ENCODE data around the gene GLE1. TPM values are rescaled to one million over a fixed set of nuclear protein-coding genes. Genes with fewer than 3 reads are reported as not detected.
"Not testable (repeated sequence)": the region's sequence is repeated elsewhere in the genome, so short reads cannot be mapped to it uniquely, and the experiment has no call there.

GLE1 gene
- total and polyA plus RNA-seq, 8 donors: 10.3 to 33.5 (median 14.0) TPM

DNA sequence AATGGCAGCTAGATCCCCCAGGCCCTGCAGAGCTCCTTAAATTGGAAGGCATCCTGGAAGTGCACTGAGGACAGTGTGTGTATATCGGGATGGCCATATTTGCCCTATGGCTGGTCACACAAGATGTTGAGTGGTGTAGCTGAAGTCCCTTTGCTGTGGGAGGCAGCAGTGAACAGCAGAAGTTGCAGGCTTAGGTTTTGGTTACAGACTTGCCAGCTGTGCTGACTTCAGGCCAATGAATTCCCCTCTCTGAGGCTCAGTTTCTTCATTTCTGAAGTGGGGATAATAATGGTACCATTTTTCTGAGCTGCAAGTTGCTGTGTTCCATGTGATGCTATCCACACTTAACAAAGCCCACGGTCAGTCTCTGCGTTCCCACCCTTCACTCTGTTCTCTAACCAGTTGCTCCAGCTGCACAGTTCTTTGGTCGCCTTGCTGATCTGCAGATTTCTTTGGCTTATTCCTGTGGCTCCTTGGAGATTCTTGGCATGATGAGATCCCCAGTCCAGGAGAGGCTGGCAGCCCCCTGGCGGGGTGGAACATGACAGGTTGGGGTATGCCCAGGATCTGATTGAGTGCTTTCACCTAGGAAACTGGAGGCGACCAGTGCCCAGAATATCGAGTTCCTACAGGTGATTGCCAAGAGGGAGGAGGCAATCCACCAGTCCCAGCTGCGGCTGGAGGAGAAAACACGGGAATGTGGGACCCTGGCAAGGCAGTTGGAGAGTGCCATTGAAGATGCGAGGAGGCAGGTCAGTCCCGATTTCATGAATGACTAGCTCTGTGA lies 6.5 kb upstream of the GLE1 start:
- DNase-seq: no peak
- Histone ChIP-seq H3K36me3 (peaks cover 21 to 86% (median 81%) of the 10 kb centered on the region in 4 donors), H3K27ac (no peak overlapping the region), H3K27me3 (no peaks in the 10 kb centered on the region), H3K4me3 (no peak overlapping the region), H3K4me1 (peaks cover 0 to 10% (median 3%) of the 10 kb centered on the region in 4 donors), H3K9me3 (no peaks in the 10 kb centered on the region)
- intact Hi-C loops (cut with DNase I; ENCODE audit: low total_unique reads): loop anchor here (10.0 kb wide), 1 partner anchor 123 kb away; the partner anchor contains the start of gene URM1
- 92 to 96% (median 94%) methylated on average over 10 to 11 of the region's 11 CpGs for WGBS, 5 donors
- TF ChIP-seq POLR2A (IDR thresholded peaks at IDR 0.05): no peak
- TF ChIP-seq, protein P1, sequence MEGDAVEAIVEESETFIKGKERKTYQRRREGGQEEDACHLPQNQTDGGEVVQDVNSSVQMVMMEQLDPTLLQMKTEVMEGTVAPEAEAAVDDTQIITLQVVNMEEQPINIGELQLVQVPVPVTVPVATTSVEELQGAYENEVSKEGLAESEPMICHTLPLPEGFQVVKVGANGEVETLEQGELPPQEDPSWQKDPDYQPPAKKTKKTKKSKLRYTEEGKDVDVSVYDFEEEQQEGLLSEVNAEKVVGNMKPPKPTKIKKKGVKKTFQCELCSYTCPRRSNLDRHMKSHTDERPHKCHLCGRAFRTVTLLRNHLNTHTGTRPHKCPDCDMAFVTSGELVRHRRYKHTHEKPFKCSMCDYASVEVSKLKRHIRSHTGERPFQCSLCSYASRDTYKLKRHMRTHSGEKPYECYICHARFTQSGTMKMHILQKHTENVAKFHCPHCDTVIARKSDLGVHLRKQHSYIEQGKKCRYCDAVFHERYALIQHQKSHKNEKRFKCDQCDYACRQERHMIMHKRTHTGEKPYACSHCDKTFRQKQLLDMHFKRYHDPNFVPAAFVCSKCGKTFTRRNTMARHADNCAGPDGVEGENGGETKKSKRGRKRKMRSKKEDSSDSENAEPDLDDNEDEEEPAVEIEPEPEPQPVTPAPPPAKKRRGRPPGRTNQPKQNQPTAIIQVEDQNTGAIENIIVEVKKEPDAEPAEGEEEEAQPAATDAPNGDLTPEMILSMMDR (IDR thresholded peaks at IDR 0.05): no peak
- TF ChIP-seq EP300 (IDR thresholded peaks at IDR 0.05): no peak
- no peak for TF ChIP-seq POLR2AphosphoS5 (IDR thresholded peaks at IDR 0.05)

DNA sequence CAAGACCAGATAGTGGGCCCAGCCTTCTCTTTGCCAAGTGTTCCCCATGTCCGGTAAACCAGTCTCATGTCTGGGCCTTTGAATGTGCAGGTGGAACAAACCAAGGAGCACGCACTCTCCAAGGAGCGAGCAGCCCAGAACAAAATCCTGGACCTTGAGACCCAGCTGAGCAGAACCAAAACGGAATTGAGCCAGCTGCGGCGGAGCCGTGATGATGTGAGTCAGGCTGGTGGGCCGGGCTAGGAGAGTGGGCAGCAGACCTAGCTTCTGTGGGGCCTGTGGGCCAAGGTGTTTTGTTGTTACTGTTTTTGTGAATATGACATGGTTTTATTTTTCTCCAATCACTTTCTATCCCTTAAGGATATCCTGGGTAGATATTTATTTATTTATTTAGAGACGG lies 5.6 kb upstream of the GLE1 start:
- Histone ChIP-seq H3K9me3 (no peaks in the 10 kb centered on the region), H3K4me3 (no peak overlapping the region), H3K36me3 (peaks cover 21 to 77% (median 74%) of the 10 kb centered on the region in 4 donors), H3K27ac (no peak overlapping the region), H3K27me3 (no peaks in the 10 kb centered on the region), H3K4me1 (peaks cover 4 to 15% (median 8%) of the 10 kb centered on the region in 4 donors)
- intact Hi-C loops (cut with DNase I; ENCODE audit: low total_unique reads): loop anchor here (10.0 kb wide), 1 partner anchor 124 kb away; the partner anchor contains the start of gene URM1
- no peak for DNase-seq
- TF ChIP-seq EP300 (IDR thresholded peaks at IDR 0.05) (no peak), POLR2A (IDR thresholded peaks at IDR 0.05) (no peak)
- WGBS, 5 donors: 96 to 99% (median 97%) methylated on average over 9 of the region's 9 CpGs

- Histone ChIP-seq H3K27me3 (no peaks in the 10 kb centered on the region), H3K36me3 (peaks cover 17 to 67% (median 64%) of the 10 kb centered on the region in 4 donors), H3K4me3 (no peak overlapping the region), H3K9me3 (no peaks in the 10 kb centered on the region), H3K27ac (no peak overlapping the region), H3K4me1 (peaks cover 4 to 11% (median 8%) of the 10 kb centered on the region in 4 donors)
- TF ChIP-seq EP300 (IDR thresholded peaks at IDR 0.05) (no peak), POLR2AphosphoS5 (IDR thresholded peaks at IDR 0.05) (no peak)
- intact Hi-C loops (cut with DNase I; ENCODE audit: low total_unique reads): loop anchor here (10.0 kb wide), 1 partner anchor 125 kb away; the partner anchor contains the start of gene URM1
- WGBS, 5 donors: 94 to 96% (median 95%) methylated on average over 15 of the region's 15 CpGs
- no peak for DNase-seq
Measured at GRCh38 chr9:128499920-128500319, 4.6 kb upstream of the GLE1 start.

- Histone ChIP-seq H3K4me1 (peaks cover 16 to 28% (median 21%) of the 10 kb centered on the region in 4 donors), H3K27ac (peak overlapping the region in 1 of 5 donors; percentile 93), H3K36me3 (peaks cover 7 to 34% (median 33%) of the 10 kb centered on the region in 4 donors), H3K4me3 (peak overlapping the region in 3 of 4 donors; percentile 74 to 76 (median 75))
- H3K9me3 ChIP-seq; DNase-seq; H3K27me3 ChIP-seq; intact Hi-C loops (cut with DNase I; ENCODE audit: low total_unique reads): not testable (repeated sequence)
- WGBS, 5 donors: 41 to 53% (median 49%) methylated on average over 14 of the region's 14 CpGs
Measured at GRCh38 chr9:128503415-128503825, 1.1 kb upstream of the GLE1 start.

DNA sequence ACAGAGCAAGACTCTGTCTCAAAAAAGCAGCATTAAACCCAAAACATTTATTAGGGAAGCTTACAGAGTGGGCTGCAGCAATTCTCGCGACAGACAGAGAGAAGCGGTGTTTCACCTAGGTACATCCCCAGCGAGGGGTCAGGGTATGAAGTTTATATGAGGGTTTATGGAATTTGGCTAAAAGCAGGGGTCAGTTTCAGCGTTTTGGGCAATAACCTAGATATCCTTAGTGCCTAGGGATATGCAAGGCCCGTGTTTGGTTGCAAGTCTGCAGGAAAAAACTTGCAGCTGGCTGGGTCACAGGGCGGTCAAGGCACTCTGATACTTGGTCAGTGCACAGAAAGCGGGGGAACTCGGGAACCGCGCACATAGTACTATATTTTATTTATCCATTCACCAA lies 649 bp upstream of the GLE1 start:
- WGBS, 5 donors: 10 to 17% (median 12%) methylated on average over 11 of the region's 11 CpGs
- Histone ChIP-seq H3K9me3 (no peaks in the 10 kb centered on the region), H3K27ac (peak overlapping the region in 4 of 5 donors; percentile 82 to 93 (median 88)), H3K36me3 (peaks cover 7 to 34% (median 31%) of the 10 kb centered on the region in 4 donors), H3K4me1 (peaks cover 16 to 28% (median 21%) of the 10 kb centered on the region in 4 donors), H3K27me3 (no peaks in the 10 kb centered on the region), H3K4me3 (peak overlapping the region; percentile 71 to 76 (median 74))
- no peak for TF ChIP-seq POLR2A (IDR thresholded peaks at IDR 0.05)
- no peak for TF ChIP-seq EP300 (IDR thresholded peaks at IDR 0.05)
- no peak for TF ChIP-seq POLR2AphosphoS5 (IDR thresholded peaks at IDR 0.05)
- TF ChIP-seq, protein P1 (IDR thresholded peaks at IDR 0.05): no peak
- intact Hi-C loops (cut with DNase I; ENCODE audit: low total_unique reads): no loop called here
- peak in 1 of 2 donors; percentile 59 for DNase-seq

All from stomach (tissue), 9 donors.